ENCODE results near the gene SLC6A18.

SLC6A18 gene, protein sequence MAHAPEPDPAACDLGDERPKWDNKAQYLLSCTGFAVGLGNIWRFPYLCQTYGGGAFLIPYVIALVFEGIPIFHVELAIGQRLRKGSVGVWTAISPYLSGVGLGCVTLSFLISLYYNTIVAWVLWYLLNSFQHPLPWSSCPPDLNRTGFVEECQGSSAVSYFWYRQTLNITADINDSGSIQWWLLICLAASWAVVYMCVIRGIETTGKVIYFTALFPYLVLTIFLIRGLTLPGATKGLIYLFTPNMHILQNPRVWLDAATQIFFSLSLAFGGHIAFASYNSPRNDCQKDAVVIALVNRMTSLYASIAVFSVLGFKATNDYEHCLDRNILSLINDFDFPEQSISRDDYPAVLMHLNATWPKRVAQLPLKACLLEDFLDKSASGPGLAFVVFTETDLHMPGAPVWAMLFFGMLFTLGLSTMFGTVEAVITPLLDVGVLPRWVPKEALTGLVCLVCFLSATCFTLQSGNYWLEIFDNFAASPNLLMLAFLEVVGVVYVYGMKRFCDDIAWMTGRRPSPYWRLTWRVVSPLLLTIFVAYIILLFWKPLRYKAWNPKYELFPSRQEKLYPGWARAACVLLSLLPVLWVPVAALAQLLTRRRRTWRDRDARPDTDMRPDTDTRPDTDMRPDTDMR

GRCh38 chr5:1225081-1225480 lies at the start of gene SLC6A18:
Gene SLC6A18, plus strand, starts transcription at chr5:1225381. Its CDS starts 97 bp downstream, at chr5:1225478.
- DNase-seq, result no peak

- no peak for DNase-seq
Observed at GRCh38 chr5:1175801-1176472, 49.2 kb upstream of the SLC6A18 start.

- no peak for DNase-seq
Observed at GRCh38 chr5:1176473-1177391, 48.4 kb upstream of the SLC6A18 start.

DNA sequence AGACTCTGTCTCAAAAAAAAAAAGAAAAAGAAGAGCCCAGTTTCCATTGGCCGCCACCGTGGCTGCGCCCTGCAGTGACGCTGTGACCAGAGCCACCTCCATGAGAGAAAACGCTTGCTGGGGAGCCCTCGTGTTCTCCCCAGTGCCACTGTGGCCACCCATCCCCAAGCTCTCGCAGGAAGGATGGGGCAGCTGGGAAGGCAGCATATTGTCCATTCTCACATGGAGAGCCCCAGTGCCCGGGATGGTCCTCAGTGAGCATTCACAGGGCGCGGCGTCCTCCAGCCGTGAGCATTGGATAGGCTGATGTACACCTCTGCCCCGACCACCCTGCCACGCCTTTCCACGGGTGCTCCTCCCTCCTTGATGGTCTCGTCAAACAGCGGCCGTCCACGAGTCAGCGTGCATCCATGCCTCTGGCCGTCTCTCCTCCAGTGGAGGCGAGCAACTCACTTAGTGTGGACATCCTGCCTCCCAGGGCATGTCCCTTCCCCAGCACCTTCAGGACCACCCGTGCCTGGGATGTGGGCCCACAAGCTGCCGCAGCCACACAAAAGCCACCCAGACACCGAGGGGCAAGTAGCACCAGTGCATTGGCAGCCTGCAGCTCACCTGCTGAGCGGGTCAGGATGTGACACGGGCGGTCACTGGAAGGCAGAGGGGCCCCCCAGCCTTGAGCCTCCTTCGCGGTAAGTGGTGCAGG lies 47.2 kb upstream of the SLC6A18 start:
- DNase-seq, result no peak

DNA sequence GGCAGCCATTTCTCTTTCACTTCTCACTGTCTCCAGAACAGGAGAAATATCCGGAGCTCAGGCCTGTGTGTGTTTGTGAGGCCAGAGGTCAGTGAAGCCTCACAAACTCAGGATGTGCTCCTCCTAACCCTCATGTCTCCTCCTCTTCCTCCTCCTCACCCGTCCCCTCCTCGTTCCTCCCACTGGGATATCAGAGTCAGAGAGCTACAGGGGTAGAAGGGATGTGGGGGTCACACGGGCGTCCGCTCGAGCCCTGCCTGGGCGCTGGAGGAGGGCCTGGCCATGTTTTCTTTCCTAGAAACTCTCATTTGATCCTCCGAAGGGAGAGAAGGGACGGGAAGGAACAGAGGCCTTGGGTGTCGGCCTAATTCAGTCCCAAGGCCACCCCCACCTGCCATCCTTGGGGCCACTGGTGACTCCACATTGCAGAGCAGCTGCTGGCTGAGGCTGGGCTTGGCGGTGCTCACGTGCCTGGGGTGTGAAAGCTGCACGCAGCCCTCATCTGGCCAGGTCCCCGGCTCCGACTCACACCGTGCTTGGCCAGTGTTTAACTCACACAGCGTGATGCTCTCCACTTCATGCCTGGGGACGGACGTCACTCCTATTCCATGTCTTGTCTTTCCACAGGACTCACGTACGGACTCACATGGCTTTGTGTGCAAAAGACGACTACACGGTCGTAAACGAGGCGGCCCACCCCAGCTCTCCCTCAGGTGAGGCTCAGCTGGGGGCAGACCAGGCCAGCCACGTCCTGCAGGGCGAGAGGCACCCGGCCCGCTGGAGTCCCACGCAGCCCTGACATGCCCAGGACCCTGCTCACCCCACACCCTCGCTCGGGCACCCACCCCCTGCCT lies 46.4 kb upstream of the SLC6A18 start:
- DNase-seq, result no peak

- DNase-seq, result no peak
Observed at GRCh38 chr5:1179383-1179715, 45.8 kb upstream of the SLC6A18 start.

DNA sequence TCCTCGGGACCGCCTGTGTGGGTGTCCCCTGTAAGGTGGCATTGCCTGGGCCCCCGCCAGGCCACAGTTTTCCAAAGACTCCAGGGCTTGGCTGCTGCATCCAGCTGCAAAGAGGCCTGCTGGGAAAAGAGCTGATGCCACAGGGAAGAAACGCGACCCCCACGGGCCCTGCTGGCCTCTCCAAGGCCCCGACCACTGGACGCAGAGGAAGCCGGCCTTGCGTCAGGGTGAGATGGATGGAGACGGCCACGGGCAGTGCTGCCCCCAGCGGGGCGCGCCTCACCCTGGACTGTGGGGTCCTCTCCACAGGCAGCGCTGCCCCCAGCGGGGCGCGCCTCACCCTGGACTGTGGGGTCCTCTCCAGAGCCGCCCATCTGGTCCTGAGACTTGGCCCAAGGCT lies 45.1 kb upstream of the SLC6A18 start:
- DNase-seq, result no peak

- no peak for DNase-seq
Observed at GRCh38 chr5:1180841-1181271, 44.3 kb upstream of the SLC6A18 start.

DNA sequence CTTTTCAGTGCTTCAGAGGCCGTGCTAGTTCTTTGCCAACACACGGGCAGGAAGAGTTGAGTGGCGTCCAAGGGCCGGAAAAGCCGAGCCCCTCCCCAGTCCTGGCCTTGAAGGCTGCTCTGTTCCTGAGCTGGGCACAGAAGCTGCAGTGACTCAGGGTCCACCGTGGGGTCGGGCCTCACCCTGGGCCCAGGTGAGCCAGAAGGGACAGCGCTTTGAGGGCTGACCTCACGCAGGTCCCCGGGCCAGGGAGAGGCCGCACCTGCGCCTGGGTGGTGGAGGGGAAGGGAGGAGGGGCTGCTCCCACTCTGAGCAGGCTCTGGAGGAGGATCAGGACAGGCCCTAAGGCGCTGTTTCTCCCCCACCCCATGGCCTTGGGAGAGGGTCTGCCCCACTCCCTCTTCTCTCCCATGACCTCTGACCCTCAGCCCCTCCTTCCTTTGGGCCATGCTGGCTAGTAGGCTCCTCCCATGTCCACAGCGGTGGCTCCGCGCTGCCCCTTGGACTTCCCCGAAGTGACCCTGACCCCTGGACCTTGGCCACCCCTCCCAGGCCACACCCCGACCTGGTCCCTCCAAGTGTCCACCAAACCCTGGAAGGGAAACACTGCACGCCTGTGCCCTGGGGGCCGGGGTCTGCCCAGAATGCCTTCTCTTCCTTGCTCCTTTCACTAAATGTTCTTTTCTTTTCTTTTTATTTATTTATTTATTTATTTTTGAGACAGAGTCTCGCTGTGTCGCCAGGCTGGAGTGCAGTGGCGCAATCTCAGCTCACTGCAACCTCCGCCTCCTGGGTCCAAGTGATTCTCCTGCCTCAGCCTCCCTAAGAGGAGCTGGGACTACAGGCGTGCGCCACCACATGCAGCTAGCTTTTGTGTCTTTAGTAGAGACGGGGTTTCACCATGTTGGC lies 43.5 kb upstream of the SLC6A18 start:
- DNase-seq, result peak in 1 of 56 donors; percentile 8

- no peak for DNase-seq
Observed at GRCh38 chr5:1182360-1182632, 42.9 kb upstream of the SLC6A18 start.

DNA sequence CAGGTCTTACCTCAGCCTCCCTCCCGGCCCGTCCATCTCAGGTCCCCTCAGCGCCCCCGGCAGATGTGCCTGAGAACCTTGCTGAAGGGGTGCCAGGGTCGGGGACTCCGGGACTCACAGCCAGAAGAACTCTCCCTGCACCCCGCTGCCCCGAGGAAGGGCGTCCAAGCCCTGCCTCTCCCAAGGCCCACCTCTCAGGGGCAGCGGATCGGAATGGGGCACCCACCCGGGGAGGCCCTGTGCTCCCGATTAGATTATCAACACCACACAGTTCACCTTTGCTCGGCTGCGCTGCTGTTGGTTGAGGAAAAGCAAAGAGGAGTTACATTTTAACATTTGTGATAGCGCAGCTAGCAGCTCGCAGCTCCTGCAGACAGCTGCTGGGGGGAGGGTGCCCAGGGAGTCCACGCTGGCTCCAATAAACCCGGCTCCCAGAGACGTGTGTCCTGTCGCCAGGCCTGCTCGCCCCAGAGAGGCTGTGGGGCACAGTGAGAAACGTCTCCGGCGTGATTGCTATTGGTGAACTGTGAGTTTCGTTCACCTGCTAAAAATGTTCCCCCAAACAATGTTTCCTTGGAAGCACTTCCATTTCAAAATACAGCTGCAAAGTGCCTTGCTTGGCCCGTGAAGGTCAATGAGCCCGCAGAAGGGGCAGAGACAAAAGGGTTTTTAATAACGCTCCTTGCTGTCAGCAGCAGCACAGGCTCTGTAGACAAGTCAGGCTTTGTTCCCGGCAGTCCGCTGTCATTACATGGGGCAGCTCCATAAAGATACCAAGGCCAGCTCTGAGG lies 42.4 kb upstream of the SLC6A18 start:
- DNase-seq, result peak in 53 of 56 donors; percentile 17 to 90 (median 71)

- peak in 4 of 56 donors; percentile 54 to 74 (median 63) for DNase-seq
Observed at GRCh38 chr5:1183424-1184162, 41.6 kb upstream of the SLC6A18 start.

- DNase-seq, result no peak
Observed at GRCh38 chr5:1184163-1184470, 41.1 kb upstream of the SLC6A18 start.

DNA sequence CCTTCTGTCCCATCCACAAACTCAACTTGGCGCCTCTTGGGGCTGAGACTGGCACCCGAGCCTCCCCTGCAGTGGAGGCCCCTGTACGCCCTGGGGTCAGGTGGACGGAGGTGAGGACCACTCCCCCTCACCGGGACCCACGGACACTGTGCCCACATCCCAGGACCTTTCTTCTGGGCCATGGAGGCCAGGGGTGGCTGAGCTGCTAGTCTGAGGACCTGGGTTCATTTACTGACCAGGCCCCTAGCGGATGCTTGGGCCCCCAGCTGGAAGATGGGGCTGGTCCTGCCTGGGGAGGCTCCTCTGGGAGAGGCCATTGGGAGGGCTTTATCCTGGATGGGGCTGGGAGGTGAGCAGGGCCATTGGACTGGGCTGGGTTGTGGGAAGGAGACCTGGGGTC lies 40.7 kb upstream of the SLC6A18 start:
- DNase-seq, result no peak

DNA sequence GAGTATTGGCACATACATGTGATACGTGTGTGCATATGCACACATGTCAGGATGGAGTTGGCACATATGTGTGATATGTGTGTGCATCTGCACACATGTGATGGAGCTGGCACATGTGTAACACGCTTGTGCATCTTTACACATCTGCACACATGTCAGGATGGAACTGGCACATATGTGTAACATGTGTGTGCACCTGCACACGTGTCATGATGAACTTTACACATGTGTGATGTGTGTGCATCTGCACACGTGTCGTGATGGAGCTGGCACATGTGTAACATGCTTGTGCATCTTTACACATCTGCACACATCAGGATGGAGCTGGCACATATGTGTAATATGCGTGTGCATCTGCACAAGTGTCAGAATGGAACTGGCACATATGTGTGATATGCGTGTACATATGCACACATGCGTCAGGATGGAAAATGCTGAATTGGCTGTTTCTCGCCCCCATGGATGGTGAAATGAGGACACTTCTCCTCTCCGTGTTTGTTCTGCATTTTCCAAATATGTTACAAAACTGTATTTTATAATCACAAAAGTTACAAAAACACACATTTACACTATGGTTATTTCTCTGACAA lies 40.0 kb upstream of the SLC6A18 start:
- no peak for DNase-seq

GRCh38 chr5:1185629-1186350 lies 39.4 kb upstream of the SLC6A18 start:
- no peak for DNase-seq

All from nucleus accumbens (tissue), 56 donors.